ENCODE data around the gene ZNF511. TPM values are rescaled to one million over a fixed set of nuclear protein-coding genes. Genes with fewer than 3 reads are reported as not detected.

ZNF511 gene
- total and polyA plus RNA-seq, 2 of the 4 experiments (the other 2 are of a cell fraction), result 13.6 to 32.6 TPM

DNA sequence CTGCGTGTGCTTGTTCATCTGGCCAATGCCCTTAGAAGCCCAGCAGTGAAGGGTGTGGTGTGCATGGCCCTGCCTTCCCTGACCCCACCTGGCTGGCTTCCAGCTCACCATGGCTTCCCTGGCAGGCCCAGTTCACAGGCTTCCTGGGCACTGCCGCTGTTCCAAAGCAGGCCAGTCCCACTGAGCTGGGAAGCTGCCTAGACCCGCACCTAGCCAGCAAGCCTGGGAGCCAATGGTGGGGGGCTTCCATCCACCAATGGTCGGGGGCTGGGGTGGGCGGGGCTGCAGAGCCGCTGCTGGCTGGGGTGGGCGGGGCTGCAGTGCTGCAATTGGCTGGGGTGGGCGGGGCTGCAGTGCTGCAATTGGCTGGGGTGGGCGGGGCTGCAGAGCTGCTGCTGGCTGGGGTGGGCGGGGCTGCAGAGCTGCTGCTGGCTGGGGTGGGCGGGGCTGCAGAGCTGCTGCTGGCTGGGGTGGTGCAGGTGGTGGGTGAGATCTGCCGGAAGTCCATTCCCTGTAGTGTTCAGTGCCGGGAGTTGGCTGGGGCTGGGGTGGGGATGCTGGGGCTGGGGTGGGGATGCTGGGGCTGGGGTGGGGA, 15.6 kb downstream of the ZNF511 start:
- H4K20me1 ChIP-seq (ENCODE audit: insufficient read depth, low read length), result 0 out of 2 replicates have a peak, but pooled peaks cover 3% of the 10 kb centered on the region
- peak; percentile 61 for ATAC-seq (ENCODE audit: low read depth)
- H3K27me3 ChIP-seq (ENCODE audit: control insufficient read depth, insufficient read depth, low read length), result peaks cover 16% of the 10 kb centered on the region
- H4K5ac ChIP-seq (ENCODE audit: low read depth, low read length), result no peak overlapping the region
- peaks cover 8% of the 10 kb centered on the region; the same call in 1 of the 2 replicates for H3K9me1 ChIP-seq (ENCODE audit: insufficient read depth, low read length)
- ChIA-PET POLR2A (ENCODE audit: unreplicated experiment) (no interaction called here), CTCF (interaction anchor here (1.2 kb wide), 1 partner anchor 16 kb away, joined by 5 read pairs; no protein-coding TSS in a partner anchor)
- H3K9ac ChIP-seq (ENCODE audit: low read depth, low read length), result no peak overlapping the region
- H3K23ac ChIP-seq (ENCODE audit: low read depth, low read length), result no peak overlapping the region
- H2BK20ac ChIP-seq (ENCODE audit: low read depth, low read length), result no peak overlapping the region
- no peak overlapping the region for H3K14ac ChIP-seq (replicated peaks; ENCODE audit: low read depth, low read length)
- no peak overlapping the region for H4K91ac ChIP-seq (ENCODE audit: insufficient read depth, low read depth, low read length)
- H3K9me3 ChIP-seq (ENCODE audit: control insufficient read depth, insufficient read depth, low read length), result no peaks in the 10 kb centered on the region
- H2AK5ac ChIP-seq (ENCODE audit: low read depth, low read length), result no peak overlapping the region
- intact Hi-C loops (cut with micrococcal nuclease), result loop anchor here (10.0 kb wide), 2 partner anchors 51 to 201 kb away; partner anchors contain the start of genes CYP2E1, ECHS1 and PAOX
- 0 out of 2 replicates have a peak overlapping the region, but pooled peaks have one; percentile 24 for H3K4me3 ChIP-seq (ENCODE audit: insufficient read depth, low read depth, low read length)
- DNase-seq, result peak; percentile 55
- no peak overlapping the region for H4K8ac ChIP-seq (ENCODE audit: low read depth in 2 of 2, low read length in 2 of 2)
- H2BK15ac ChIP-seq (ENCODE audit: low read depth, low read length), result no peak overlapping the region
- no peak overlapping the region for H3K27ac ChIP-seq (ENCODE audit: insufficient read depth, low read length)
- peak overlapping the region; percentile 33; the same call in 1 of the 2 replicates for H3K4me2 ChIP-seq (ENCODE audit: low read depth, low read length)
- H3K4ac ChIP-seq (ENCODE audit: low read depth, low read length), result no peak overlapping the region
- no peak overlapping the region for H3K18ac ChIP-seq (ENCODE audit: low read depth, low read length)
- dilution Hi-C loops (cut with HindIII; ENCODE audit: low sequenced_read_pairs, unreplicated experiment), result no loop called here
- in situ Hi-C loops (cut with MboI; ENCODE audit: low sequenced_read_pairs), result loop anchor here (10.0 kb wide), 1 partner anchor 171 kb away; no protein-coding TSS in a partner anchor
- H2BK120ac ChIP-seq (ENCODE audit: low read depth, low read length), result no peak overlapping the region
- no peak for TF ChIP-seq RAD21 (IDR thresholded peaks at IDR 0.05; ENCODE audit: low read length)
- TF ChIP-seq CHD1 (IDR thresholded peaks at IDR 0.05; ENCODE audit: low read depth, low read length), result no peak
- TF ChIP-seq RFX5 (IDR thresholded peaks at IDR 0.05; ENCODE audit: low read depth, low read length), result no peak
- TF ChIP-seq, protein P1, sequence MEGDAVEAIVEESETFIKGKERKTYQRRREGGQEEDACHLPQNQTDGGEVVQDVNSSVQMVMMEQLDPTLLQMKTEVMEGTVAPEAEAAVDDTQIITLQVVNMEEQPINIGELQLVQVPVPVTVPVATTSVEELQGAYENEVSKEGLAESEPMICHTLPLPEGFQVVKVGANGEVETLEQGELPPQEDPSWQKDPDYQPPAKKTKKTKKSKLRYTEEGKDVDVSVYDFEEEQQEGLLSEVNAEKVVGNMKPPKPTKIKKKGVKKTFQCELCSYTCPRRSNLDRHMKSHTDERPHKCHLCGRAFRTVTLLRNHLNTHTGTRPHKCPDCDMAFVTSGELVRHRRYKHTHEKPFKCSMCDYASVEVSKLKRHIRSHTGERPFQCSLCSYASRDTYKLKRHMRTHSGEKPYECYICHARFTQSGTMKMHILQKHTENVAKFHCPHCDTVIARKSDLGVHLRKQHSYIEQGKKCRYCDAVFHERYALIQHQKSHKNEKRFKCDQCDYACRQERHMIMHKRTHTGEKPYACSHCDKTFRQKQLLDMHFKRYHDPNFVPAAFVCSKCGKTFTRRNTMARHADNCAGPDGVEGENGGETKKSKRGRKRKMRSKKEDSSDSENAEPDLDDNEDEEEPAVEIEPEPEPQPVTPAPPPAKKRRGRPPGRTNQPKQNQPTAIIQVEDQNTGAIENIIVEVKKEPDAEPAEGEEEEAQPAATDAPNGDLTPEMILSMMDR (conservative IDR thresholded peaks at IDR 0.05; ENCODE audit: low read depth, low read length), result no peak
- no peak for TF ChIP-seq NFE2L2 (IDR thresholded peaks at IDR 0.05; ENCODE audit: low read depth, low read length)
- TF ChIP-seq MXI1 (IDR thresholded peaks at IDR 0.05; ENCODE audit: borderline replicate concordance, low read depth, low read length), result no peak
- no peak for TF ChIP-seq BHLHE40 (IDR thresholded peaks at IDR 0.05; ENCODE audit: low read depth, low read length)
- TF ChIP-seq SMC3 (IDR thresholded peaks at IDR 0.05; ENCODE audit: low read depth, low read length), result no peak
- TF ChIP-seq POLR2A (IDR thresholded peaks at IDR 0.05; ENCODE audit: low read depth, low read length), result no peak
- no peak for TF ChIP-seq FOS (IDR thresholded peaks at IDR 0.05; ENCODE audit: low read depth, low read length)
- no peak for TF ChIP-seq MAZ (IDR thresholded peaks at IDR 0.05; ENCODE audit: borderline replicate concordance, low read depth, low read length)
- no peaks in the 10 kb centered on the region for H3K79me1 ChIP-seq (ENCODE audit: low read depth in 1 of 2, low read length in 2 of 2)
- peak overlapping the region; percentile 55 for H2AK9ac ChIP-seq (replicated peaks; ENCODE audit: low read depth, low read length, poor library complexity)
- no peaks in the 10 kb centered on the region for H3K36me3 ChIP-seq (ENCODE audit: control insufficient read depth, insufficient read depth, low read length)
- no TSS peak for BruUV-seq (replicated peaks)
- peaks cover 17% of the 10 kb centered on the region for H3K4me1 ChIP-seq (ENCODE audit: control insufficient read depth, insufficient read depth, low read length)
- H3K56ac ChIP-seq (ENCODE audit: extremely low read depth, insufficient read depth, low read length), result no peak overlapping the region
- peak overlapping the region; percentile 85 for H2AFZ ChIP-seq (replicated peaks; ENCODE audit: low read length, poor library complexity)
- no CpG with 5 or more reads among the region's 13 CpGs for WGBS, 2 experiments (ENCODE audit: extremely low coverage in 2 of 2, insufficient read length in 1 of 2)
- H2BK5ac ChIP-seq (ENCODE audit: low read depth, low read length, poor library complexity, severe bottlenecking), result no peak overlapping the region
